Progenitor cell of endocrine pancreas (in vitro differentiated cells): ENCODE results near the gene PCGF6. TPM values are rescaled to one million over a fixed set of nuclear protein-coding genes. Genes with fewer than 3 reads are reported as not detected.

Source experiments
- DNase-seq: peaks from one replicate; pipeline ENCODE4 v3.0.0; 2021; ENCODE audit warnings: low spot score; ENCODE audit not compliant: unreplicated experiment
- H3K27ac Mint-ChIP-seq: 2 replicates; pipeline ENCODE4 v1.8.0; 2021; ENCODE audit warnings: mild to moderate bottlenecking, moderate library complexity, mixed read lengths
- H3K27me3 Mint-ChIP-seq: 2 replicates; pipeline ENCODE4 v1.8.0; 2021; ENCODE audit warnings: mixed read lengths
- H3K36me3 Mint-ChIP-seq: 2 replicates; pipeline ENCODE4 v1.8.0; 2022; ENCODE audit warnings: mixed read lengths; ENCODE audit not compliant: insufficient read depth
- H3K4me1 Mint-ChIP-seq: 2 replicates; pipeline ENCODE4 v1.8.0; 2021; ENCODE audit warnings: low read depth, mixed read lengths
- H3K4me3 Mint-ChIP-seq: 2 replicates; pipeline ENCODE4 v1.8.0; 2021; ENCODE audit warnings: low read depth, mild to moderate bottlenecking, moderate library complexity, mixed read lengths
- H3K9me3 Mint-ChIP-seq: 2 replicates; pipeline ENCODE4 v1.8.0; 2021; ENCODE audit warnings: low read depth, mixed read lengths
- total RNA-seq: library from RNA; stranded (reverse); gene quantifications from 2 replicates; pipeline ENCODE4 v1.2.1, GENCODE V29; 2021
- TF ChIP-seq, protein P1 (sequence below): fragments of 200-600 bp; sonication (generic); IDR thresholded peaks from one replicate; pipeline ENCODE4 v1.5.0; 2021; ENCODE audit warnings: antibody characterized with exemption, mild to moderate bottlenecking; ENCODE audit not compliant: unreplicated experiment

Gene PCGF6
- total RNA-seq, 1 donor from 2014 or later, result 13.4 TPM

DNA sequence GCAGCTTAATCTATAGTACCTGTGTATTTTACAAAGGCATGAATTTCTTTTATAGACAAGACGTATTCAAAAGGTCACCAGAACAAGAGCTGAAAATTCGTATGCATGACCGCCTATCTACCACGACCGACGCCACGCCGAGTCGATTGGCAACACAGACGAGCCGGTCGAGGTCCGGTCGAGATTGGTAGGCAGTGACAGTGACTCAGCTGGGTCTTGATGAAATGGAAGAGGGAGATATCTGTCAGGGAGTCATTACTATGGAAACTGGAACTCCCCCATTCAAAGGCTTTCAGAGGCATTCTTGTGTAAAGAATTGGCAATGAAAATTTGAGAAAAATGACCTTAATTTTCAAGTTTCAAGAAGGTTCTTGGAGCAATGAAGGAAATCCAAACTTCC lies 43.2 kb upstream of the PCGF6 start:
- TF ChIP-seq, protein P1, sequence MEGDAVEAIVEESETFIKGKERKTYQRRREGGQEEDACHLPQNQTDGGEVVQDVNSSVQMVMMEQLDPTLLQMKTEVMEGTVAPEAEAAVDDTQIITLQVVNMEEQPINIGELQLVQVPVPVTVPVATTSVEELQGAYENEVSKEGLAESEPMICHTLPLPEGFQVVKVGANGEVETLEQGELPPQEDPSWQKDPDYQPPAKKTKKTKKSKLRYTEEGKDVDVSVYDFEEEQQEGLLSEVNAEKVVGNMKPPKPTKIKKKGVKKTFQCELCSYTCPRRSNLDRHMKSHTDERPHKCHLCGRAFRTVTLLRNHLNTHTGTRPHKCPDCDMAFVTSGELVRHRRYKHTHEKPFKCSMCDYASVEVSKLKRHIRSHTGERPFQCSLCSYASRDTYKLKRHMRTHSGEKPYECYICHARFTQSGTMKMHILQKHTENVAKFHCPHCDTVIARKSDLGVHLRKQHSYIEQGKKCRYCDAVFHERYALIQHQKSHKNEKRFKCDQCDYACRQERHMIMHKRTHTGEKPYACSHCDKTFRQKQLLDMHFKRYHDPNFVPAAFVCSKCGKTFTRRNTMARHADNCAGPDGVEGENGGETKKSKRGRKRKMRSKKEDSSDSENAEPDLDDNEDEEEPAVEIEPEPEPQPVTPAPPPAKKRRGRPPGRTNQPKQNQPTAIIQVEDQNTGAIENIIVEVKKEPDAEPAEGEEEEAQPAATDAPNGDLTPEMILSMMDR, result no peak
- no peak overlapping the region for H3K27ac Mint-ChIP-seq
- DNase-seq, result no peak
- H3K4me3 Mint-ChIP-seq, result peak overlapping the region; percentile 67
- H3K27me3 Mint-ChIP-seq, result no peaks in the 10 kb centered on the region
- peaks cover 29% of the 10 kb centered on the region for H3K4me1 Mint-ChIP-seq
- peaks cover 11% of the 10 kb centered on the region for H3K36me3 Mint-ChIP-seq
- H3K9me3 Mint-ChIP-seq, result no peaks in the 10 kb centered on the region

DNA sequence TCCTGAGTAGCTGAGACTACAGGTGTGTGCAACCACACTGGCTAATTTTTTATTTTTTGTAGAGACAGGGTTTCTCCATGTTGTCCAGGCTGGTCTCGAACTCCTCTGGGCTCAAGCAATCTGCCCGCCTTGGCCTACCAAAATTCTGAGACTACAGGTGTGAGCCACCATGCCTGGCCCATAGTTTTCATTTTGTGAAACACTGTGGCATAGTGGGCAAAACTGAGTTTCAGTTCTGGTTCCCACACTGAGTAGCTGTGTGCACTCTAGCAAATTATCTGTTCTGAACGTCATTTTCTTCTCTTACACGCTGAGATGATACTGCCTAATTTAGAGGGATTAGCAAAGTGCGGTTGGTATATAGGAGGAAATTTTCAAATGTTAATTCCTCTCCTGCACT lies 31.8 kb upstream of the PCGF6 start:
- no peaks in the 10 kb centered on the region for H3K27me3 Mint-ChIP-seq
- no peaks in the 10 kb centered on the region for H3K4me1 Mint-ChIP-seq
- TF ChIP-seq, protein P1, result no peak
- H3K36me3 Mint-ChIP-seq, result peaks cover 8% of the 10 kb centered on the region
- H3K9me3 Mint-ChIP-seq, result no peaks in the 10 kb centered on the region
- DNase-seq, result no peak
- no peak overlapping the region for H3K27ac Mint-ChIP-seq
- H3K4me3 Mint-ChIP-seq, result no peak overlapping the region

DNA sequence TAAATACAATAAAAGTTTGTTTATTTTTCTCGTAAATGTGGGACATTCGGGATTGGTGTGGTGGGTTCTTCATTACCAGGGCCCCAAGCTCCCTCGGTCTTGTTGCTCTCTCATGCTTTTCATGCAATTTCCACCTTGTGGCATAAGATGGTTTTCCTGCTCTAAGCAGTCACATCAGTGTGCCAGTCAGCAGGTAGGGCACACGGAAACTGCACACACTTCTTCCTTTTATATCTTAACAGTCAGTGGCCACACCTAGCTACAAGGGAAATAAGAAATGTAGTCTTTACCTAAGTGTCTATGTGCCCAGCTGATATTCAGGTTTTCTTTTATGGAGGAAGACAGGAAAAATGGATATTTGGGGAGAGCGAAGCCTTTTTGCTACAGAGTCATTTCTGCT lies 23.3 kb upstream of the PCGF6 start:
- Mint-ChIP-seq H3K4me3 (no peak overlapping the region), H3K36me3 (peaks cover 7% of the 10 kb centered on the region)
- TF ChIP-seq, protein P1, result no peak

DNA sequence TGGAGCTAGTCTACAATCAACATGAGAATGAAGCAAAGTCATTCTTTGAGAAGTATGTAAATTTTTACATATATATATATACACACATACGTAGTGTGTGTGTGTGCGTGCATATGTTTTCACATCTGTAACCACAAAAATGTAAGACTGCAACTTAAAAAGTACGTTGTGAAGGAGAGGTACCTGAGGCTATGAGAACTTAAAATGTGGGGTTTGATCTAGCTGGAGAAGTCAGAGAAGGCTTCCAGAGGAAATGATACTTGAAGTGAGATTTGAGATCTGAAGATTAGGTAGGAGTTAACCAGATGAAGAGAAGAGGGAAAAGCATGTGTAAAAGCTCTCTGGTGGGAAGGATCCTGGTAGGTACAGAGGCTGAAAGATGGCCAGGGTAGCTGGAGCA lies 22.6 kb upstream of the PCGF6 start:
- peaks cover 7% of the 10 kb centered on the region for H3K36me3 Mint-ChIP-seq
- no peak for DNase-seq
- no peak overlapping the region for H3K27ac Mint-ChIP-seq
- H3K4me3 Mint-ChIP-seq, result no peak overlapping the region
- no peaks in the 10 kb centered on the region for H3K27me3 Mint-ChIP-seq
- TF ChIP-seq, protein P1, result no peak
- H3K9me3 Mint-ChIP-seq, result no peaks in the 10 kb centered on the region
- peaks cover 1% of the 10 kb centered on the region for H3K4me1 Mint-ChIP-seq

More for the DNA sequence above, 23.3 kb upstream of the PCGF6 start:
- no peak for DNase-seq
- Mint-ChIP-seq H3K4me1 (no peaks in the 10 kb centered on the region), H3K27me3 (no peaks in the 10 kb centered on the region), H3K9me3 (no peaks in the 10 kb centered on the region), H3K27ac (no peak overlapping the region)

DNA sequence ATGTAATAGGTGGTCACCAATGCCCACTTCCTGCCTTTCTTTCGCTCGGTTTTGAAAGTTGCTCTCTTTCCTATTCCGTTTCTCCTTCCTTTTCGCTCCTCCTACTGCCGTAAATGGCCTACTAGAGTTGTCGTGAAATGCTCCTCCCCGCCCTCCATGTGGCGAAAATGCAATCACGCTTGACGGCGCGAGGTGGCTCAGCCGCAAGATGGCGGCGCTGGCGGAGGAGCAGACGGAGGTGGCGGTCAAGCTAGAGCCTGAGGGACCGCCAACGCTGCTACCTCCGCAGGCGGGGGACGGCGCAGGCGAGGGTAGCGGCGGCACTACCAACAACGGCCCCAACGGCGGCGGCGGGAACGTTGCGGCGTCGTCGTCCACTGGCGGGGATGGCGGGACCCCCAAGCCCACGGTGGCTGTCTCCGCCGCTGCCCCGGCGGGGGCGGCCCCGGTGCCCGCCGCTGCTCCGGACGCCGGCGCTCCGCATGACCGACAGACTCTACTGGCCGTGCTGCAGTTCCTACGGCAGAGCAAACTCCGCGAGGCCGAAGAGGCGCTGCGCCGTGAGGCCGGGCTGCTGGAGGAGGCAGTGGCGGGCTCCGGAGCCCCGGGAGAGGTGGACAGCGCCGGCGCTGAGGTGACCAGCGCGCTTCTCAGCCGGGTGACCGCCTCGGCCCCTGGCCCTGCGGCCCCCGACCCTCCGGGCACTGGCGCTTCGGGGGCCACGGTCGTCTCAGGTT lies 17.0 kb upstream of the PCGF6 start, which contains the start of gene TAF5:
TSS of gene TAF5 (plus strand) at position 195 of the 737 bp plus-strand sequence. CDS start at position 209, 14 bp downstream.
- DNase-seq, result peak; percentile 85
- no peaks in the 10 kb centered on the region for H3K36me3 Mint-ChIP-seq
- TF ChIP-seq, protein P1, result no peak
- H3K9me3 Mint-ChIP-seq, result no peaks in the 10 kb centered on the region
- peak within 1 kb of the TSS; percentile 92 for H3K4me3 Mint-ChIP-seq
- H3K27me3 Mint-ChIP-seq, result no peaks in the 10 kb centered on the region
- H3K4me1 Mint-ChIP-seq, result peaks cover 2% of the 10 kb centered on the region
- peak within 1 kb of the TSS; percentile 95 for H3K27ac Mint-ChIP-seq
